ENCODE measurements around the gene PLXDC1. TPM values are rescaled to one million over a fixed set of nuclear protein-coding genes. Genes with fewer than 3 reads are reported as not detected.
"Not testable (repeated sequence)": the region's sequence is repeated elsewhere in the genome, so short reads cannot be mapped to it uniquely, and the experiment has no call there.

Gene PLXDC1
- total RNA-seq, 2 experiments from 2014 or later, result 1.7 to 2.4 TPM

DNA sequence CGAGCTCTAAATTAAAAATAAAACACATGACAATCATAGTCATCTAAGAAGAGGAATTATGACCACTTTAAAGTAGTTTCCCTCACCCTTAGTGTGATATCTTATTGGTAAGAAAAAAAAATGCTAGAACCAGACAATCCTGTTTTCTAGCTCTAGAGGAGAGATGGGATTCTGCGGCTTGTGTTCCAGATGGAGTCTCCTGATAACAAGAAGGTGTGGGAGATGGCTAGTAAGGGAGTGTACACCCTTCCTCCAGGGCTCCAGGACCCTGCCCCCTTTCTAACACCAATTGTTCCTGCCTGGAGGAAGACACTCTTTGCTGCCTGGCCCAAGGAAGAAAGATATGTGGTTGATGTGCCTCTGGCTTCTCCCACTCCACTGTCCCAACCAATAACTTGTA lies 115.4 kb downstream of the PLXDC1 start:
- intact Hi-C loops (cut with micrococcal nuclease), result no loop called here
- ChIA-PET CTCF (interaction anchor here (0.6 to 1.0 kb wide), 2 partner anchors 44 to 53 kb away, joined by 3 to 5 read pairs; no protein-coding TSS in a partner anchor), POLR2A (interaction anchor here (0.6 kb wide), 1 partner anchor 84 kb away, joined by 4 read pairs; no protein-coding TSS in a partner anchor)
- Mint-ChIP-seq H3K27me3 (peaks cover under 1% of the 10 kb centered on the region), H3K27ac (no peak overlapping the region), H3K4me1 (ENCODE audit: low read depth) (no peaks in the 10 kb centered on the region), H3K36me3 (ENCODE audit: low read depth) (no peaks in the 10 kb centered on the region), H3K4me3 (no peak overlapping the region), H3K9me3 (no peaks in the 10 kb centered on the region)
- ATAC-seq, result no peak
- no peak for DNase-seq
- TF ChIP-seq, protein P1, sequence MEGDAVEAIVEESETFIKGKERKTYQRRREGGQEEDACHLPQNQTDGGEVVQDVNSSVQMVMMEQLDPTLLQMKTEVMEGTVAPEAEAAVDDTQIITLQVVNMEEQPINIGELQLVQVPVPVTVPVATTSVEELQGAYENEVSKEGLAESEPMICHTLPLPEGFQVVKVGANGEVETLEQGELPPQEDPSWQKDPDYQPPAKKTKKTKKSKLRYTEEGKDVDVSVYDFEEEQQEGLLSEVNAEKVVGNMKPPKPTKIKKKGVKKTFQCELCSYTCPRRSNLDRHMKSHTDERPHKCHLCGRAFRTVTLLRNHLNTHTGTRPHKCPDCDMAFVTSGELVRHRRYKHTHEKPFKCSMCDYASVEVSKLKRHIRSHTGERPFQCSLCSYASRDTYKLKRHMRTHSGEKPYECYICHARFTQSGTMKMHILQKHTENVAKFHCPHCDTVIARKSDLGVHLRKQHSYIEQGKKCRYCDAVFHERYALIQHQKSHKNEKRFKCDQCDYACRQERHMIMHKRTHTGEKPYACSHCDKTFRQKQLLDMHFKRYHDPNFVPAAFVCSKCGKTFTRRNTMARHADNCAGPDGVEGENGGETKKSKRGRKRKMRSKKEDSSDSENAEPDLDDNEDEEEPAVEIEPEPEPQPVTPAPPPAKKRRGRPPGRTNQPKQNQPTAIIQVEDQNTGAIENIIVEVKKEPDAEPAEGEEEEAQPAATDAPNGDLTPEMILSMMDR (IDR thresholded peaks at IDR 0.05), result no peak

DNA sequence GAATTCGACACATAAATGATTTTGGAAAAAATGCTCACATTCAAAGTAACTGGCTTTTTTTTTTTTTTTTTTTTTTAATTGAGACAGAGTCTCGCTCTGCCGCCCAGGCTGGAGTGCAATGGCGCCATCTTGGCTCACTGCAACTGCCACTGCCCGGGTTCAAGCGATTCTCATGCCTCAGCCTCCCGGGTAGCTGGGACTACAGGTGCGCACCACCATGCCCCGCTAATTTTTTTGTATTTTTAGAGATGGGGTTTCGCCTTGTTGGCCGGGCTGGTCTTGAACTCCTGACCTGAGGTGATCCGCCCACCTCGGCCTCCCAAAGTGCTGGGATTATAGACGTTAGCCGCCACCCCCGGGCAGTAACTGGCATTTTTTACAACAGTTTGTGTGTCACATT lies 115.9 kb downstream of the PLXDC1 start:
- H3K4me3 Mint-ChIP-seq, result not testable (repeated sequence)

DNA sequence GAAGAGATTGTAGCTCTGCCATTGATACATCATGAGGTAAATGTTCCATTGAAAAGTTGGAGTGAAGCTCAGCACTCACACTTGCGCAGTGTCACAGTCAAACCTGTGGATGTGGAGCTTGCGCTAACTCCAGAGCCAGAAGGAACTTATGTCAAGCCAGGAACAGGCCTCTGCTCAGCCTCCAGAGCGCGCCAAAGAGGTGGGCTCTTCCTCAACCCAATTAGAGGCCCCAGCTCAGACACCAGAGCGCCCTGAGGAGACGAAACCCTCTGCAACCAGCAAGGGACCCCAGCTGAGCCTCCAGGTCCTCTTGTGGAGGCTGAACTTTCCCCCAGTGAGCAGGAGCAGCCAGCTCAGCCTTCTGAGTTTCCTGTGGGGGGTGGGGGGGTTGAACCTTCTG lies 122.7 kb downstream of the PLXDC1 start:
- no peaks in the 10 kb centered on the region for H3K36me3 Mint-ChIP-seq (ENCODE audit: low read depth)
- ChIA-PET CTCF (interaction anchor here (0.8 to 2.6 kb wide), 6 partner anchors 10 to 146 kb away, joined by 3 to 11 read pairs (median 4); no protein-coding TSS in a partner anchor), POLR2A (interaction anchor here (0.7 kb wide), 1 partner anchor 54 kb away, joined by 4 read pairs; no protein-coding TSS in a partner anchor)
- no peak for ATAC-seq
- H3K27ac Mint-ChIP-seq, result no peak overlapping the region
- intact Hi-C loops (cut with micrococcal nuclease), result no loop called here
- no peaks in the 10 kb centered on the region for H3K9me3 Mint-ChIP-seq
- no peak overlapping the region for H3K4me3 Mint-ChIP-seq
- DNase-seq, result no peak
- peaks cover 12% of the 10 kb centered on the region for H3K27me3 Mint-ChIP-seq
- H3K4me1 Mint-ChIP-seq (ENCODE audit: low read depth), result peaks cover 11% of the 10 kb centered on the region
- TF ChIP-seq, protein P1 (IDR thresholded peaks at IDR 0.05), result no peak

More for the DNA sequence above, 115.9 kb downstream of the PLXDC1 start:
- H3K27me3 Mint-ChIP-seq; intact Hi-C loops (cut with micrococcal nuclease); ATAC-seq; H3K9me3 Mint-ChIP-seq; DNase-seq; H3K27ac Mint-ChIP-seq; H3K4me1 Mint-ChIP-seq (ENCODE audit: low read depth); H3K36me3 Mint-ChIP-seq (ENCODE audit: low read depth): not testable (repeated sequence)
- ChIA-PET POLR2A (interaction anchor here (0.6 kb wide), 1 partner anchor 83 kb away, joined by 4 read pairs; no protein-coding TSS in a partner anchor), CTCF (interaction anchor here (1.0 kb wide), 1 partner anchor 52 kb away, joined by 5 read pairs; no protein-coding TSS in a partner anchor)

DNA sequence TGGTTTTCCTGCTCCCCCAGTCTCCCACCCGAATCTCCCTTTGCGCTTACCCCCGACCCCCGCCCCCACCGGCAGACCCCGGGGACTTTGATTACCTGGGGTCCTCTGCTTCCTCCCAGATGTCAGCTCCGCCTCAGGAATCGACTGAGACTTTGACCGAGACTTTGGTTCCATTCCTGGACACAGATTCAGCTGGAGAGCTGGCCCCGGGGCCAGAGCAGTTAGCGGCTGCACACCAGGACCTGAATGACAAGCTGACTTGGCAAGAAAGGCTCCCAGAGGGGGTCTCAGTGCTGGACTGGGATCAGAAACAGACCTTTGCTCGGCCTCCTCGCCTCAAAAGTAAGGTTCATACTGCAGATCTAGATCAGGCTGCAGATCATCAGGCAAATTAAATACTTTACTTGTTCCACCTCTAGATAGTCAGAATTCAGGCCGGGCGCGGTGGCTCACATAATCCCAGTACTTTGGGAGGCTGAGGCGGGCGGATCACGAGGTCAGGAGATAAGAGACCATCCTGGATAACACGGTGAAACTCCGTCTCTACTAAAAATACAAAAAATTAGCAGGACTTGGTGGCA lies 123.9 kb downstream of the PLXDC1 start:
- intact Hi-C loops (cut with micrococcal nuclease), result no loop called here
- no peak for DNase-seq
- H3K4me1 Mint-ChIP-seq (ENCODE audit: low read depth), result peaks cover 11% of the 10 kb centered on the region
- ChIA-PET CTCF (interaction anchor here (1.0 to 2.6 kb wide), 4 partner anchors 9 to 126 kb away, joined by 3 to 11 read pairs (median 6); no protein-coding TSS in a partner anchor), POLR2A (no interaction called here)
- no peak for ATAC-seq
- TF ChIP-seq, protein P1 (IDR thresholded peaks at IDR 0.05), result no peak
- H3K9me3 Mint-ChIP-seq, result no peaks in the 10 kb centered on the region
- no peaks in the 10 kb centered on the region for H3K36me3 Mint-ChIP-seq (ENCODE audit: low read depth)
- no peak overlapping the region for H3K27ac Mint-ChIP-seq
- H3K4me3 Mint-ChIP-seq, result peak overlapping the region; percentile 39
- peaks cover 12% of the 10 kb centered on the region for H3K27me3 Mint-ChIP-seq

DNA sequence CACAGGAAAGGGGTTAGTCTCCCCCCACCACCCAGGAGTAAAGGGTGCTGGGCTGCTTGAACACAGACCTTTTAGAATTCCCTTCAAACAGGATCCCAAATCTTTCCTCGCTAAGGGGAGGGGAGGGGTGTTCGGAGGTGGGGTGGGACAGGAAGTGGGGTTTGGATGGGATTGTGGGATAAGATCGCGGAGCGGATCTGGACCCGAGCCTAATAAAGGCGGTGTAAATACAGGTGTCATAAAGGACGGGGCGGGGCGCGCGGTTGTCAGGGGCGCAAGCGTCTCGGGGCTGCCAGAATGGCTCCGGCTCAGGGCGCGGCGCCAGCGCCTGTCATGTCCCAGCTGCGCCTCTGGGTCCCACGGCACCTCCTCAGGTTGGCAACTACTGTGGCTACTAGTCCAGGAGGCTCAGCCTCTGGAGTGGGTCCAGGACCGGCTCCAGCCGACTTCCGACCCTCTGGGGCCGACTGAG lies 124.4 kb downstream of the PLXDC1 start:
- no peaks in the 10 kb centered on the region for H3K9me3 Mint-ChIP-seq
- POLR2A ChIA-PET, result no interaction called here
- H3K4me3 Mint-ChIP-seq, result peak overlapping the region; percentile 39
- peaks cover 11% of the 10 kb centered on the region for H3K4me1 Mint-ChIP-seq (ENCODE audit: low read depth)
- CTCF ChIA-PET, result interaction anchor here (1.0 kb wide), 1 partner anchor 44 kb away, joined by 3 read pairs; no protein-coding TSS in a partner anchor
- intact Hi-C loops (cut with micrococcal nuclease), result no loop called here
- H3K27me3 Mint-ChIP-seq, result peaks cover 12% of the 10 kb centered on the region
- H3K36me3 Mint-ChIP-seq (ENCODE audit: low read depth), result no peaks in the 10 kb centered on the region
- peak; percentile 85 for ATAC-seq
- peak; percentile 63 for DNase-seq
- TF ChIP-seq, protein P1 (IDR thresholded peaks at IDR 0.05), result no peak
- no peak overlapping the region for H3K27ac Mint-ChIP-seq

DNA sequence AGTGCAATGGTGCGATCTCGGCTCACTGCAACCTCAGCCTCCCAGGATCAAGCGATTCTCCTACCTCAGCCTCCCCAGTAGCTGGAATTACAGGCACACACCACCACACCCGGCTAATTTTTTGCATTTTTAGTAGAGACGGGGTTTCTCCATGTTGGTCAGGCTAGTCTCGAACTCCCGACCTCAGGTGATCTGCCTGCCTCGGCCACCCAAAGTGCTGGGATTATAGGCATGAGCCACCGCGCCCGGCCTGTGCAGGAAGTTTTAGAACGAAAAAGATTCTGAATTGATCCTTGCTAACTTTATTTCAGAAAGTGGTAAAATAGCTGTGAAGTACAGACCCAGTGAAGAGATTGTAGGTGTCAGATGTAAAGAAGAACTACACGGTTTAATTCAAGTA lies 125.1 kb downstream of the PLXDC1 start:
- DNase-seq; intact Hi-C loops (cut with micrococcal nuclease); H3K4me3 Mint-ChIP-seq; H3K36me3 Mint-ChIP-seq (ENCODE audit: low read depth); POLR2A ChIA-PET; H3K27ac Mint-ChIP-seq; H3K9me3 Mint-ChIP-seq; ATAC-seq: not testable (repeated sequence)
- H3K27me3 Mint-ChIP-seq, result peaks cover 12% of the 10 kb centered on the region
- H3K4me1 Mint-ChIP-seq (ENCODE audit: low read depth), result peaks cover 11% of the 10 kb centered on the region
- CTCF ChIA-PET, result interaction anchor here (1.0 kb wide), 1 partner anchor 43 kb away, joined by 3 read pairs; no protein-coding TSS in a partner anchor

All from activated CD8-positive, alpha-beta T cell treated with anti-CD3 and anti-CD28 coated beads for 36 hours (primary cell).